ENCODE measurements around the gene EPS8L2. TPM values are rescaled to one million over a fixed set of nuclear protein-coding genes. Genes with fewer than 3 reads are reported as not detected.

Gene EPS8L2
- total and polyA plus RNA-seq, 2 of the 8 experiments (the other 6 are each of a cell fraction or from before 2014, with no cell fraction given): 38.5 to 57.0 TPM

GRCh38 chr11:776561-777287 is 70.7 kb downstream of the EPS8L2 start (continued):
- TF ChIP-seq SUZ12 (IDR thresholded peaks at IDR 0.05; ENCODE audit: low read length): no peak
- TF ChIP-seq POU5F1 (IDR thresholded peaks at IDR 0.05; ENCODE audit: low read depth, low read length): no peak
- no peak for TF ChIP-seq GTF2F1 (IDR thresholded peaks at IDR 0.05; ENCODE audit: borderline replicate concordance, low read depth, low read length)
- no peak; the same call in 1 of the 2 replicates for TF ChIP-seq RBBP5 (IDR thresholded peaks at IDR 0.05; ENCODE audit: borderline replicate concordance, low read depth, low read length)
- TF ChIP-seq PHF8 (conservative IDR thresholded peaks at IDR 0.05; ENCODE audit: low read depth, low read length): 0 out of 2 replicates have a peak, but pooled peaks have one; percentile 14
- TF ChIP-seq CREB1 (IDR thresholded peaks at IDR 0.05): 0 out of 2 replicates have a peak, but pooled peaks have one; percentile 40
- TF ChIP-seq CTCF (IDR thresholded peaks at IDR 0.05; ENCODE audit: control extremely low read depth in 1 of 3, insufficient read depth in 1 of 3, low read depth in 1 of 3, low read length in 3 of 3): no peak
- no peak for TF ChIP-seq HDAC6 (IDR thresholded peaks at IDR 0.05; ENCODE audit: low read depth, low read length)
- no peak for TF ChIP-seq CBX8 (IDR thresholded peaks at IDR 0.05; ENCODE audit: borderline replicate concordance, low read depth, low read length)
- no peak; the same call in 1 of the 2 replicates for TF ChIP-seq POLR2AphosphoS5 (IDR thresholded peaks at IDR 0.05; ENCODE audit: low read depth, low read length)
- no peak for TF ChIP-seq SP1 (IDR thresholded peaks at IDR 0.05; ENCODE audit: low read depth, low read length)
- TF ChIP-seq JUN (IDR thresholded peaks at IDR 0.05; ENCODE audit: low read depth, low read length): no peak

Data from H1 (cell line).